LNCaP clone FGC (cell line): ENCODE data around the gene TP63.
"Not testable (repeated sequence)": the region's sequence is repeated elsewhere in the genome, so short reads cannot be mapped to it uniquely, and the experiment has no call there.

ENCODE experiments used
- DNase-seq: peaks from one replicate; pipeline ENCODE4 v3.0.0-alpha.2; 2011; ENCODE audit warnings: low read depth
- H3K4me3 ChIP-seq: 2 replicates; pipeline ENCODE4 v1.5.1; 2011; ENCODE audit warnings: mild to moderate bottlenecking, low read depth, low read length, control low read depth
- CTCF ChIP-seq: IDR thresholded peaks from 2 replicates; pipeline ENCODE4 v1.5.1; 2012; ENCODE audit warnings: mild to moderate bottlenecking; ENCODE audit not compliant: control insufficient read depth, insufficient read depth; ENCODE audit errors: extremely low read depth

Gene TP63

GRCh38 chr3:189605717-189606116 lies 25.5 kb upstream of the TP63 start:
- no peak overlapping the region for H3K4me3 ChIP-seq
- TF ChIP-seq CTCF, result no peak
- no peak for DNase-seq

- H3K4me3 ChIP-seq, result no peak overlapping the region
Observed at GRCh38 chr3:189606774-189607173, 24.4 kb upstream of the TP63 start.

GRCh38 chr3:189612641-189613040 lies 18.5 kb upstream of the TP63 start:
- not testable (repeated sequence) for DNase-seq, H3K4me3 ChIP-seq

More at GRCh38 chr3:189606774-189607173, 24.4 kb upstream of the TP63 start:
- no peak for DNase-seq
- no peak for TF ChIP-seq CTCF

GRCh38 chr3:189613122-189613521 lies 18.1 kb upstream of the TP63 start:
- no peak for TF ChIP-seq CTCF
- H3K4me3 ChIP-seq, result no peak overlapping the region
- DNase-seq, result no peak

- TF ChIP-seq CTCF, result no peak
Observed at GRCh38 chr3:189621948-189622603, 9.1 kb upstream of the TP63 start.

GRCh38 chr3:189622629-189623028 lies 8.6 kb upstream of the TP63 start:
- no peak overlapping the region for H3K4me3 ChIP-seq
- no peak for DNase-seq
- no peak for TF ChIP-seq CTCF

More at GRCh38 chr3:189621948-189622603, 9.1 kb upstream of the TP63 start:
- no peak overlapping the region for H3K4me3 ChIP-seq
- DNase-seq, result no peak

GRCh38 chr3:189624130-189624529 lies 7.1 kb upstream of the TP63 start:
- H3K4me3 ChIP-seq, result no peak overlapping the region
- no peak for DNase-seq
- no peak for TF ChIP-seq CTCF
